IPS-NIHi7 (cell line): ENCODE data around the gene RRP1B.
"Not testable (repeated sequence)": the region's sequence is repeated elsewhere in the genome, so short reads cannot be mapped to it uniquely, and the experiment has no call there.

Source experiments
- DNase-seq: peaks from one replicate; pipeline ENCODE4 v3.0.0; 2012; ENCODE audit warnings: mixed read lengths; ENCODE audit errors: extremely low spot score

The RRP1B gene

GRCh38 chr21:43667191-43667904 lies 8.0 kb downstream of the RRP1B start:
- DNase-seq: no peak

DNA sequence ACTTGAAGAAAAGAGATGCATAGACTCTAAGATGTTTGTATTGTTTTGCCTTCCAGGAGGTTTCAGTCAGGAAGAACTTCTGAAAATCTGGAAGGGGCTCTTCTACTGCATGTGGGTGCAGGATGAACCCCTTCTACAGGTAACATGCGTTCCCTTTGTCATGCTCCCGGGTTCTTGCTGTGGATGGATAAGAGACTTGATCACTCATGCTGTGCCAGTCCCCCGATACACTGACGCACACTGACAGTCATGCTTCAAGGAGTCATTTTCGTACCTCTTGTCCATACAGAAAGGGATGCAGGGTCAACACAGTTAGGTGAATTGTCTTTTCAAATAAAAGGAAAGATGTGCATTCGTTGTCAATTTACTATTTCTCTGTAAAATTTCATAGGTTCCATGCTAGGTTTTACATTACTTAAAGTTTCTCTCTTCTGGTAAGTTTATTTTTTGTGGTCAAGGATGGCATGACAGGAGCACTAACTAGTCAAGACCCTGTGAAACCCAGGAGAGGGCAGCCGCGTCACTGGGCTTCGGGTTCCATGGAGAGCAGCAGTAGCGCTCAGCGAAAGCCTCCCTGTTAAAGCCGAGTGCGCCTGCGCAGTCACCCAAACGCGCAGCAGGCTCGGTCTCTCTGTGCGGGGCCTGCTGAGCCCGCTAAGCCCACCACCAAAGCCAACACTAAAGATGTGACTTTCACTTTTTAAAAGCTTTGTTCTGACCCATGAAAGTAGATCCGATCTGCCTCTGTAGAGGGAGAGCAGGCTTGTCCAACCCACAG lies 10.7 kb downstream of the RRP1B start:
- DNase-seq: no peak

- DNase-seq: no peak
Measured at GRCh38 chr21:43675871-43676270, 16.5 kb downstream of the RRP1B start.

DNA sequence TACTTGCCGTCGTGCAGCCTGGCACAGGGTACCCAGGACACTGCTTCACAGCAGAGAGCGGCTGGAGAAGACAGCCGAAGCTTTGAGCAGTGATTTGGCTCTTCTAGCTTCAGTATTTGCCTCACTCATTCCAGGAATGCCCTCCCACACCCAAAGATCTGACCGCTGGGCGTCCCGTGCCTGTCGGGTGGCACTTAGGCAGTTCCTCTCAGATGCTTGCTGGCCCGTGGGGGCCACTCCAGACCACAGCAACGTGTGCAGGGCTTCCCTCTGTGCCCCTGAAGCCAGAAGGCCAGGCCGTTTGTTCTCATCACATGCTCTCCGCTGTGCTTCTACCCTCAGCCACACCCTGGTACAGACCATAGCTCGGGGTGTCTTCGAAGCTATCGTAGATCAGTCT lies 17.0 kb downstream of the RRP1B start:
- DNase-seq: no peak

GRCh38 chr21:43679951-43680350 lies 20.6 kb downstream of the RRP1B start:
- no peak for DNase-seq

GRCh38 chr21:43680421-43680820 lies 21.1 kb downstream of the RRP1B start:
- DNase-seq: not testable (repeated sequence)

- no peak for DNase-seq
Measured at GRCh38 chr21:43681650-43682049, 22.3 kb downstream of the RRP1B start.

GRCh38 chr21:43684424-43684823 lies 25.1 kb downstream of the RRP1B start:
- no peak for DNase-seq

DNA sequence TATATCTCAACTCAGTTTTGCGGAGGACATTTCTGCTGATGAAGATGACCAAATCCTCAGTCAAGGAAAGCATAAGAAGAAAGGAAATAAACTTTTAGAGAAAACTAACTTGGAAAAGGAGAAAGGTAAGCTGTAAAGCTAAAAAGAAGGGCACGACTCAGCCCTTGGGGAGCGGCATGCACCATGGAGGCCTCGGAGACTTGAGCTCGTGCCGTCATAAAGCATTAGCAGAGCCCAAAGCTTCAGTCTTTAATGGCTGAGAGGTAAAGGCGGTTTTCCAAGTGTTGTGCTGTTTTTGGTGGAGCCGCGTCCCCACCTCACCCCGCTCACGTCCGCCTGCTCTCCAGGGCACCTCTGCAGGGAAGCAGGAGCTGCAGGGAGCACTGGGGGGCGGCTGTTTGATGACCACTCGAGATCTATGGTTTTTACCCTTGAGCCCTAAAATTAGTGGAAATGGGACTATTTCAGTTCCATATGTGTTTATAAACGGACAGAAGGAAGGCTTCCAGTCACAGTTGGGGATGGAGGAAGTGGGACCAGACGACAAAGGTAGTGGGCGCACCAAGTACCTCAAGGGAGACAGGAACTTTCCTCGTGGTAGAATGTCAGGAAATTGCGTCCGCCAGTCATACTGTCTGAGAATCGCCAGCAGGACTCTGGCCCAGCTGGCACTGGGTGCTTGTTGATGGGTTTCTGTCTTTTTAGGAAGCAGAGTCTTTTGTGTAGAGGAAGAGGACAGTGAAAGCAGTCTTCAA lies 27.6 kb downstream of the RRP1B start:
- DNase-seq: no peak

DNA sequence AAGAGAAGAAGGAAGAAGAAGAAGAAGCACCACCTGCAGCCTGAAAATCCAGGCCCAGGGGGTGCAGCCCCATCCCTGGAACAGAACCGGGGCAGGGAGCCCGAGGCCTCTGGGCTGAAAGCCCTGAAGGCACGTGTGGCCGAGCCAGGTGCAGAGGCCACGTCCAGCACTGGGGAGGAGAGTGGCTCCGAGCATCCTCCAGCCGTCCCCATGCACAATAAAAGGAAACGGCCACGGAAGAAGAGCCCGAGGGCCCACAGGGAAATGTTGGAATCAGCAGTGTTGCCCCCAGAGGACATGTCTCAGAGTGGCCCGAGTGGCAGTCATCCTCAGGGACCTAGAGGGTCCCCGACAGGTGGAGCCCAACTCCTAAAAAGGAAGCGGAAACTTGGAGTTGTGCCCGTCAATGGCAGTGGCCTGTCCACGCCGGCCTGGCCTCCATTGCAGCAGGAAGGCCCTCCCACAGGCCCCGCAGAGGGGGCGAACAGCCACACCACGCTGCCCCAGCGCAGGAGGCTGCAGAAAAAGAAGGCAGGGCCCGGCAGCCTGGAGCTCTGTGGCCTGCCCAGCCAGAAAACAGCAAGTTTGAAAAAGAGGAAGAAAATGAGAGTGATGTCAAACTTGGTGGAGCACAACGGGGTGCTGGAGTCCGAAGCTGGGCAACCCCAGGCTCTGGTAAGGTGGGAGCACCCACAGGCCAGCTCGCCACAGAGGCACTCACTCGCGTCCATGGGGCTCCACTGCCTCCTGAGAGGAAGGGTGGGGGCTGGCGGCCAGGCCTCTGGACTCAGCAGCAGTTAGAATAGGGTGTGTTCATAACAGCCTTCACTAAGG lies 28.4 kb downstream of the RRP1B start:
- no peak for DNase-seq

- DNase-seq: no peak
Measured at GRCh38 chr21:43688906-43689305, 29.5 kb downstream of the RRP1B start.

DNA sequence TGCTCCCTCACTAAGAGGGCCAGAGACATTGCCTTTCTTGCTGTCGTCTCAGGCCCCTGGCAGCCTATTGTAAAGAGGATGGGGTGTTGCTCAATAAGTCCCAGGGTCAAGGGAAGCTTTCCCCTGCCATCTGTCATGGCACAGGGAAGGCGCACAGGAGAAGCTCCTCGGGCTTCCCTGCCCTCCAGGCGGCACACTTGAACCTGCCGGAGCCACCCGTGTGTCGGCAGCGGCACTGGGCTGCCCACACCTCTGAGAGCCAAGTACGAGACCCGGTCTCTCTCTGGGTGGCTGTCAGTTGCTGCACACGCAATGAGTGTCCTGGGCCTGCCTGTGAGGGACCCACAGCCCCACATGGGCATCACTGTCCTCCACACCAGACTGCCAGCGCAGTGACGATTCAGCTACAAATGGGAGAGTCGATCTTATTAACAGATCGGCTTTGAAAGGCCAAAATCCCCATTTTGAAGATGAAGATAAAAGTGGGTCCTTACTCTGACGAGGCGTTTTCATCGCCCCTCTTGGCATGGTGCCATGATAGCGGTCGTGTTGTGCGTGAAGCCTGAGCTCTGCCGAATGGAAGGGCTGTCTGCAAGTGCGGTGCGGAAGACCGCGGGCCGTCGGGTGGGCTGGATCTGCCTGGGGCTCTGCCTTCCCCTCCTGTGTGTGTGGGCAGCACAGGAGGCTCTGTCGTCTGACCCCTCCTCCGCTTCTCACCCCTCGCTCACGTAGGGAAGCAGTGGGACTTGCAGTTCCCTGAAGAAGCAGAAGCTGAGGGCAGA lies 30.4 kb downstream of the RRP1B start:
- no peak for DNase-seq

- no peak for DNase-seq
Measured at GRCh38 chr21:43690346-43690745, 31.0 kb downstream of the RRP1B start.

DNA sequence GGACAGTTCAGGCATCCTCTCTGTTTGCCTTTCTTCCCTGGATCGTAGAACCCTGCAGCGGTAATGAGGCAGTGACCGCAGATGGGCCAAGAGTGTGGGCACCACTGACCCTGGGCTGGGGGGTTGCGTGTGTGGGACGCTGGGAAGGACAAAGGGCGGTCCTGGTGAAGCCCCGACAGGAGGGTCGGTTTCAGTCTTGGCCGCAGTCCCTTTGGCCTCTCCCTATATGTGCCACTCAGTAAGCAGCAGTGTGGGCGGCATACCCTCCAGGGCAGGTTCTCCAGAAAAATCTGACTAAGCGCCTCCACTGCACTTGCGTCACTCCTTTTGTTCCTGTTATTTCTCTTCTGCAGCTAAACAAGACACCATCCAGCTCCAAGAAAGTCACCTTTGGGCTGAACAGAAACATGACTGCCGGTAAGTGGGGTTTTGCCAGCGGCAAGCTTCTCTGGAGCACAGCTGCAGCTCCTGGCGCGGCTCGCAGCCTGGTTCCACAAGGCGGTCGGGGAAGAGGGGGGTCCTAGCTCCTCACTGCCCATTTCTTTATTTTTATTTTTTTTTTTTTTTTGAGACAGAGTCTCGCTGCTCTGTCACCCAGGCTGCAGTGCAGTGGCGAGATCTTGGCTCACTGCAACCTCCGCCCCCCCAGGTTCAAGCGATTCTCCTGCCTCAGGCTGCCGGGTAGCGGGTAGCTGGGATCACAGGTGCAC lies 31.9 kb downstream of the RRP1B start:
- no peak for DNase-seq

GRCh38 chr21:43691801-43692200 lies 32.4 kb downstream of the RRP1B start:
- DNase-seq: no peak

DNA sequence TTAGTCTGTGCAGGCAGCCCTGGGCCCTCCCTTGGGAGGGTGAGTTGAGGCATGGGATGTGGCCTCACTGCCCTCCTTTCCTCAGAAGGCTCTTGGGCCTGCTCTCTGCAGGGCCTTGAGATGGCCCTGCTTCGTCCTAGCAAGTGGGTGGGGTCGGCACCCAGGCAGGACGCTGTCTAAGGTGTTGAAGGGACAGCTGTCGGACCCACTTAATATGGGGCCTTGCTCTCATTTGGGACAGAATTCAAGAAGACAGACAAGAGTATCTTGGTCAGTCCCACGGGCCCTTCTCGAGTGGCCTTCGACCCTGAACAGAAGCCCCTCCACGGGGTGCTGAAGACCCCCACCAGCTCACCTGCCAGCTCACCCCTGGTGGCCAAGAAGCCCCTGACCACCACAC lies 33.6 kb downstream of the RRP1B start:
- no peak for DNase-seq

DNA sequence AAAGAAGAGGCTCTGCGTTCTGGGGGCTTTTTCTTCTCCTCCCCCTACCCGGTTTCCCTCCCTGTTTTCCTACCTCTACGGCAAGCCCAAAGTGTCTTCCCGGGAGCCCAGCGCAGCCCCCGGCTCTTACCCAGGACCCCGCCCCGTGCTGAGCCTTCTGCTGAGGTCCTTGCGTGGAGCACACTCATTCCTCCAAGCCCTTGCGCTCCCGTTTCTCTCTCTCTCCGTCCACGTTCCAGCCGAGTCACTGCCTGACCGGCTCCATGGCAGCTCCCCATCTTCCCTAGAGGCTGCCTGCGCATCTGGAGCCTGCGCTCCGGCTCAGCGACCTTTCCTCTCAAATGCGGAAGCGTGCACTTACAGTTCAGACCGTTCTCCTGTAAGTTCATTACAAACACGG lies 34.6 kb downstream of the RRP1B start:
- no peak for DNase-seq

GRCh38 chr21:43694437-43695079 lies 35.2 kb downstream of the RRP1B start:
- DNase-seq: no peak

DNA sequence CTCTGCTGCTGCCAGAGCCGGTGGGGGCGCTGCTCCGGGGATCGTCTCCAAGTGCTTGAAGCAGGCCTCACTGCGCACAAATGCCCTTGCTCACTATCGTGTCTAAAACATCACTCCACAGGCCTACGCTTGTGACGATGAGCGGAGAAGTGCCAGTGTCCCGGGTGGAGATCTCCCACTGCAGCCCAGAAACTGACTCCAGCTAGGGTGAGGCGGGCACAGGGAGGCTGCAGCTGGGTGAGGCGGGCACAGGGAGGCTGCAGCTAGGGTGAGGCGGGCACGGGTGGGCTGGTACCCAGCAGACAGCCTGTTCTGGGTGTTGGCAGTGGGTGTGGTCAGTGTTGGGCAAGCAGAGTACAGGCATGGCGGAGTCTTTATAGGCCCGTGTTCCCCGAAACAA lies 36.9 kb downstream of the RRP1B start:
- DNase-seq: no peak
